Vagina (tissue), 2 donors: ENCODE results near the gene TIGD3.

Source experiments
- CTCF ChIP-seq, 3 experiments: fragments of 450-650 bp in 2 of 3; fragments of 200-600 bp in 1 of 3; sonication (generic) in 1 of 3; IDR thresholded peaks; one replicate each; pipeline ENCODE4 v1.5.1; 2017 to 2019; ENCODE audit warnings: antibody characterized with exemption in 3 of 3, mild to moderate bottlenecking in 2 of 3, moderate library complexity in 2 of 3
- POLR2A ChIP-seq, 2 donors: fragments of 450-650 bp; IDR thresholded peaks; one replicate each; pipeline ENCODE4 v1.6.1; 2017; ENCODE audit warnings: antibody characterized with exemption in 2 of 2, mild to moderate bottlenecking in 2 of 2, moderate library complexity in 2 of 2
- POLR2AphosphoS5 ChIP-seq, 2 donors: sonication (generic); formaldehyde crosslinking; IDR thresholded peaks; one replicate each; pipeline ENCODE4 v1.9.0; 2017; ENCODE audit warnings: antibody characterized with exemption in 2 of 2, mild to moderate bottlenecking in 2 of 2, low read depth in 1 of 2; ENCODE audit not compliant: insufficient read depth in 1 of 2

GRCh38 chr11:65314501-65315203 lies 39.9 kb upstream of the TIGD3 start, which contains the start of gene CDC42EP2:
- TF ChIP-seq POLR2A (IDR thresholded peaks at IDR 0.05) (peak in 1 of 2 donors; percentile 87), POLR2AphosphoS5 (IDR thresholded peaks at IDR 0.05; ENCODE audit: insufficient read depth in 1 of 2, low read depth in 1 of 2) (peak in 1 of 2 donors; percentile 86), CTCF (IDR thresholded peaks at IDR 0.05) (peak in 1 of 3 experiments; percentile 16)
